Neural progenitor cell (in vitro differentiated cells): ENCODE results near the gene RBM33. TPM values are rescaled to one million over a fixed set of nuclear protein-coding genes. Genes with fewer than 3 reads are reported as not detected.

Source experiments
- DNase-seq: peaks from one replicate; pipeline ENCODE4 v3.0.0-alpha.2; 2016; ENCODE audit warnings: low spot score
- H2AFZ ChIP-seq: fragments of 200-600 bp; sonication (generic); replicated peaks from 2 replicates; pipeline ENCODE4 v1.6.1; 2016; ENCODE audit warnings: antibody characterized with exemption
- H3F3A ChIP-seq: fragments of 200-600 bp; sonication (generic); 2 replicates; pipeline ENCODE4 v1.6.1; 2016; ENCODE audit warnings: antibody characterized with exemption, low read depth
- H3K27ac ChIP-seq: fragments of 200-600 bp; sonication (generic); 2 replicates; pipeline ENCODE4 v1.5.1; 2016; ENCODE audit warnings: mild to moderate bottlenecking
- H3K27me3 ChIP-seq: fragments of 200-600 bp; sonication (generic); 2 replicates; pipeline ENCODE4 v1.6.1; 2016; ENCODE audit warnings: mild to moderate bottlenecking, moderate library complexity
- H3K36me3 ChIP-seq: fragments of 200-600 bp; sonication (generic); 2 replicates; pipeline ENCODE4 v1.5.1; 2016
- H3K4me1 ChIP-seq: fragments of 200-600 bp; sonication (generic); 2 replicates; pipeline ENCODE4 v1.6.1; 2016; ENCODE audit warnings: mixed run types
- H3K4me2 ChIP-seq: fragments of 200-600 bp; sonication (generic); 2 replicates; pipeline ENCODE4 v1.6.1; 2016
- H3K4me3 ChIP-seq: fragments of 200-600 bp; sonication (generic); 2 replicates; pipeline ENCODE4 v1.5.1; 2016
- H3K79me2 ChIP-seq: fragments of 200-600 bp; sonication (generic); 2 replicates; pipeline ENCODE4 v1.6.1; 2016; ENCODE audit warnings: low read depth
- H3K9ac ChIP-seq: fragments of 200-600 bp; sonication (generic); 2 replicates; pipeline ENCODE4 v1.6.1; 2016
- H3K9me3 ChIP-seq: fragments of 200-600 bp; sonication (generic); 2 replicates; pipeline ENCODE4 v1.5.1; 2016; ENCODE audit warnings: low read depth
- H4K20me1 ChIP-seq: fragments of 200-600 bp; sonication (generic); 2 replicates; pipeline ENCODE4 v1.6.1; 2016; ENCODE audit warnings: low read depth
- H3K27ac Mint-ChIP-seq: 3 replicates; pipeline ENCODE4 v1.8.0; 2021; ENCODE audit warnings: mixed read lengths
- H3K27me3 Mint-ChIP-seq: 2 replicates; pipeline ENCODE4 v1.8.0; 2022; ENCODE audit warnings: low read depth, mild to moderate bottlenecking, inconsistent platforms, moderate library complexity, mixed read lengths; ENCODE audit not compliant: insufficient read depth
- H3K36me3 Mint-ChIP-seq: 3 replicates; pipeline ENCODE4 v1.8.0; 2021; ENCODE audit warnings: mixed read lengths
- H3K4me1 Mint-ChIP-seq: 3 replicates; pipeline ENCODE4 v1.8.0; 2021; ENCODE audit warnings: mixed read lengths
- H3K4me3 Mint-ChIP-seq: 3 replicates; pipeline ENCODE4 v1.8.0; 2021; ENCODE audit warnings: mild to moderate bottlenecking, moderate library complexity, mixed read lengths
- H3K9me3 Mint-ChIP-seq: 3 replicates; pipeline ENCODE4 v1.8.0; 2020; ENCODE audit warnings: mixed read lengths
- CTCF ChIP-seq: fragments of 200-600 bp; sonication (generic); IDR thresholded peaks from 2 replicates; pipeline ENCODE4 v1.5.1; 2017; ENCODE audit warnings: antibody characterized with exemption, mild to moderate bottlenecking
- EZH2 ChIP-seq: fragments of 200-600 bp; sonication (generic); IDR thresholded peaks from 2 replicates; pipeline ENCODE4 v1.6.1; 2017; ENCODE audit warnings: antibody characterized with exemption, mild to moderate bottlenecking, moderate library complexity
- EZH2phosphoT487 ChIP-seq: fragments of 200-600 bp; sonication (generic); IDR thresholded peaks from 2 replicates; pipeline ENCODE4 v1.6.1; 2017; ENCODE audit warnings: antibody characterized with exemption
- total RNA-seq: library from RNA; depleted of rRNA; stranded (reverse); fragments of >200 nt; gene quantifications from 2 replicates; pipeline ENCODE4 v1.2.3, GENCODE V29; 2015; ENCODE audit warnings: low replicate concordance

The RBM33 gene
- total RNA-seq, 1 donor from 2014 or later: 48.6 TPM

GRCh38 chr7:155696747-155697146 lies 52.3 kb downstream of the RBM33 start:
- H3K27me3 Mint-ChIP-seq: peaks cover 2% of the 10 kb centered on the region
- no peak overlapping the region for H3K4me3 Mint-ChIP-seq
- peaks cover 85% of the 10 kb centered on the region for H3K79me2 ChIP-seq
- H3K36me3 ChIP-seq: peaks cover 6% of the 10 kb centered on the region
- no peaks in the 10 kb centered on the region for H3K27me3 ChIP-seq
- H3K27ac ChIP-seq: no peak overlapping the region
- H2AFZ ChIP-seq: no peak overlapping the region
- H3K9me3 ChIP-seq: no peaks in the 10 kb centered on the region
- no peak overlapping the region for H3K9ac ChIP-seq
- no peaks in the 10 kb centered on the region for H3K4me1 ChIP-seq
- peaks cover 10% of the 10 kb centered on the region for H3K4me1 Mint-ChIP-seq
- H3K27ac Mint-ChIP-seq: no peak overlapping the region
- H3K4me2 ChIP-seq: no peak overlapping the region
- no peak for DNase-seq
- TF ChIP-seq EZH2 (no peak), CTCF (no peak), EZH2phosphoT487 (no peak)
- peaks cover 70% of the 10 kb centered on the region for H4K20me1 ChIP-seq
- H3K4me3 ChIP-seq: no peak overlapping the region
- H3F3A ChIP-seq: no peaks in the 10 kb centered on the region
- H3K9me3 Mint-ChIP-seq: no peaks in the 10 kb centered on the region
- peaks cover 51% of the 10 kb centered on the region for H3K36me3 Mint-ChIP-seq

GRCh38 chr7:155698633-155699032 lies 54.2 kb downstream of the RBM33 start:
- H3K36me3 ChIP-seq: peaks cover 19% of the 10 kb centered on the region
- no peak overlapping the region for H2AFZ ChIP-seq
- no peak for TF ChIP-seq EZH2
- TF ChIP-seq CTCF: no peak
- no peak for TF ChIP-seq EZH2phosphoT487
- no peak overlapping the region for H3K4me3 ChIP-seq
- no peak overlapping the region for H3K9ac ChIP-seq
- peaks cover 7% of the 10 kb centered on the region for H3K4me1 Mint-ChIP-seq
- H3K27me3 Mint-ChIP-seq: peaks cover 2% of the 10 kb centered on the region
- H3K9me3 ChIP-seq: no peaks in the 10 kb centered on the region
- H3K27ac Mint-ChIP-seq: no peak overlapping the region
- peaks cover 60% of the 10 kb centered on the region for H3K36me3 Mint-ChIP-seq
- no peaks in the 10 kb centered on the region for H3K4me1 ChIP-seq
- peaks cover 51% of the 10 kb centered on the region for H4K20me1 ChIP-seq
- H3K9me3 Mint-ChIP-seq: no peaks in the 10 kb centered on the region
- H3K27ac ChIP-seq: no peak overlapping the region
- DNase-seq: no peak
- H3K4me3 Mint-ChIP-seq: no peak overlapping the region
- no peak overlapping the region for H3K4me2 ChIP-seq
- peaks cover 66% of the 10 kb centered on the region for H3K79me2 ChIP-seq
- H3K27me3 ChIP-seq: no peaks in the 10 kb centered on the region
- no peaks in the 10 kb centered on the region for H3F3A ChIP-seq

- no peaks in the 10 kb centered on the region for H3F3A ChIP-seq
- H3K9ac ChIP-seq: no peak overlapping the region
- H3K4me3 ChIP-seq: no peak overlapping the region
- Mint-ChIP-seq H3K27me3 (peaks cover 2% of the 10 kb centered on the region), H3K27ac (no peak overlapping the region), H3K36me3 (peaks cover 63% of the 10 kb centered on the region), H3K4me1 (peaks cover 7% of the 10 kb centered on the region), H3K4me3 (no peak overlapping the region), H3K9me3 (no peaks in the 10 kb centered on the region)
- peaks cover 46% of the 10 kb centered on the region for H4K20me1 ChIP-seq
- no peak for DNase-seq
- TF ChIP-seq EZH2phosphoT487 (no peak), CTCF (no peak), EZH2 (no peak)
- H3K27me3 ChIP-seq: no peaks in the 10 kb centered on the region
- H3K27ac ChIP-seq: no peak overlapping the region
- peaks cover 61% of the 10 kb centered on the region for H3K79me2 ChIP-seq
- no peaks in the 10 kb centered on the region for H3K4me1 ChIP-seq
- no peak overlapping the region for H2AFZ ChIP-seq
- H3K9me3 ChIP-seq: no peaks in the 10 kb centered on the region
- peaks cover 19% of the 10 kb centered on the region for H3K36me3 ChIP-seq
- H3K4me2 ChIP-seq: no peak overlapping the region
Measured at GRCh38 chr7:155699180-155699579, 54.7 kb downstream of the RBM33 start.
